ENCODE data around the gene ARPC5.

GRCh38 chr1:183586455-183586854, 49.1 kb downstream of the ARPC5 start:
- TF ChIP-seq CTCF (conservative IDR thresholded peaks at IDR 0.05; ENCODE audit: low read depth, low read length): no peak
- TF ChIP-seq EZH2 (IDR thresholded peaks at IDR 0.05; ENCODE audit: borderline replicate concordance, low read depth, low read length, poor library complexity, severe bottlenecking): no peak

Measured in A673 (cell line).